Endodermal cell (in vitro differentiated cells): ENCODE measurements around the gene KCNT2. TPM values are rescaled to one million over a fixed set of nuclear protein-coding genes. Genes with fewer than 3 reads are reported as not detected.

Source experiments
- DNase-seq: peaks from one replicate; pipeline ENCODE4 v3.0.0-alpha.2; 2017
- H3K27ac ChIP-seq: 2 replicates; pipeline ENCODE4 v1.5.1; 2013; ENCODE audit warnings: mild to moderate bottlenecking, low read depth, low read length, moderate library complexity
- H3K27me3 ChIP-seq: 2 replicates; pipeline ENCODE4 v1.6.1; 2013; ENCODE audit warnings: mild to moderate bottlenecking, low read length, moderate library complexity; ENCODE audit not compliant: insufficient read depth, control insufficient read depth, poor library complexity, severe bottlenecking
- H3K36me3 ChIP-seq: 2 replicates; pipeline ENCODE4 v1.7.0; 2013; ENCODE audit warnings: mild to moderate bottlenecking, low read length, moderate library complexity; ENCODE audit not compliant: control insufficient read depth, insufficient read depth
- H3K4me1 ChIP-seq: one replicate; pipeline ENCODE4 v1.7.0; 2013; ENCODE audit warnings: low read length; ENCODE audit not compliant: control insufficient read depth, insufficient read depth
- H3K4me3 ChIP-seq: 2 replicates; pipeline ENCODE4 v1.5.1; 2013; ENCODE audit warnings: mild to moderate bottlenecking, low read length, moderate library complexity
- H3K9ac ChIP-seq: 2 replicates; pipeline ENCODE4 v1.6.1; 2013; ENCODE audit warnings: mild to moderate bottlenecking, low read length, moderate library complexity; ENCODE audit not compliant: poor library complexity, severe bottlenecking; ENCODE audit errors: extremely low read depth
- H3K9me3 ChIP-seq: 2 replicates; pipeline ENCODE4 v1.6.1; 2013; ENCODE audit warnings: mild to moderate bottlenecking, low read length, moderate library complexity; ENCODE audit not compliant: control insufficient read depth
- H3K27ac Mint-ChIP-seq: 2 replicates; pipeline ENCODE4 v1.8.0; 2020; ENCODE audit warnings: mixed read lengths
- H3K27me3 Mint-ChIP-seq: 2 replicates; pipeline ENCODE4 v1.8.0; 2021; ENCODE audit warnings: mild to moderate bottlenecking, mixed read lengths; ENCODE audit not compliant: insufficient read depth
- H3K36me3 Mint-ChIP-seq: 2 replicates; pipeline ENCODE4 v1.8.0; 2020; ENCODE audit warnings: low read depth, mixed read lengths
- H3K4me1 Mint-ChIP-seq: 2 replicates; pipeline ENCODE4 v1.8.0; 2020; ENCODE audit warnings: mixed read lengths
- H3K4me3 Mint-ChIP-seq: 2 replicates; pipeline ENCODE4 v1.8.0; 2020; ENCODE audit warnings: mild to moderate bottlenecking, moderate library complexity, mixed read lengths
- H3K9me3 Mint-ChIP-seq: 2 replicates; pipeline ENCODE4 v1.8.0; 2020; ENCODE audit warnings: mild to moderate bottlenecking, mixed read lengths
- WGBS, 2 experiments: methylation state at CpG; one replicate each; pipeline versions ENCODE4 v1.1.5 to v1.1.7; 2013; ENCODE audit warnings: missing lambda C conversion rate in 2 of 2, mixed read lengths in 1 of 2; ENCODE audit not compliant: insufficient coverage in 1 of 2, insufficient read length in 1 of 2; 5-methylcytosine and 5-hydroxymethylcytosine counted together
- total RNA-seq, 2 donors: library from RNA; stranded (reverse); fragmentation: NEBNext Ultra II Directional in 1 of 2; extraction: Animal tissue kit (Norgen Biotek cat#: 25700) in 1 of 2; gene quantifications; 2 replicates in 1 of 2; 3 replicates in 1 of 2; pipeline ENCODE4 v1.2.1, GENCODE V29; 2021
- TF ChIP-seq, protein P1 (sequence below): fragments of 200-600 bp; sonication (generic); conservative IDR thresholded peaks from 2 replicates; pipeline ENCODE4 v1.5.0; 2021; ENCODE audit warnings: antibody characterized with exemption, mild to moderate bottlenecking

KCNT2 gene
- total RNA-seq, 2 donors from 2014 or later: 9.1 to 12.1 TPM

GRCh38 chr1:196324345-196324744 lies 283.9 kb downstream of the KCNT2 start:
- Histone ChIP-seq H3K9me3 (no peaks in the 10 kb centered on the region), H3K27me3 (no peaks in the 10 kb centered on the region), H3K27ac (no peak overlapping the region), H3K4me3 (no peak overlapping the region), H3K36me3 (no peaks in the 10 kb centered on the region), H3K4me1 (no peaks in the 10 kb centered on the region), H3K9ac (no peak overlapping the region)
- Mint-ChIP-seq H3K36me3 (no peaks in the 10 kb centered on the region), H3K27me3 (no peaks in the 10 kb centered on the region), H3K9me3 (no peaks in the 10 kb centered on the region), H3K27ac (no peak overlapping the region), H3K4me1 (no peaks in the 10 kb centered on the region), H3K4me3 (no peak overlapping the region)
- DNase-seq: no peak
- TF ChIP-seq, protein P1, sequence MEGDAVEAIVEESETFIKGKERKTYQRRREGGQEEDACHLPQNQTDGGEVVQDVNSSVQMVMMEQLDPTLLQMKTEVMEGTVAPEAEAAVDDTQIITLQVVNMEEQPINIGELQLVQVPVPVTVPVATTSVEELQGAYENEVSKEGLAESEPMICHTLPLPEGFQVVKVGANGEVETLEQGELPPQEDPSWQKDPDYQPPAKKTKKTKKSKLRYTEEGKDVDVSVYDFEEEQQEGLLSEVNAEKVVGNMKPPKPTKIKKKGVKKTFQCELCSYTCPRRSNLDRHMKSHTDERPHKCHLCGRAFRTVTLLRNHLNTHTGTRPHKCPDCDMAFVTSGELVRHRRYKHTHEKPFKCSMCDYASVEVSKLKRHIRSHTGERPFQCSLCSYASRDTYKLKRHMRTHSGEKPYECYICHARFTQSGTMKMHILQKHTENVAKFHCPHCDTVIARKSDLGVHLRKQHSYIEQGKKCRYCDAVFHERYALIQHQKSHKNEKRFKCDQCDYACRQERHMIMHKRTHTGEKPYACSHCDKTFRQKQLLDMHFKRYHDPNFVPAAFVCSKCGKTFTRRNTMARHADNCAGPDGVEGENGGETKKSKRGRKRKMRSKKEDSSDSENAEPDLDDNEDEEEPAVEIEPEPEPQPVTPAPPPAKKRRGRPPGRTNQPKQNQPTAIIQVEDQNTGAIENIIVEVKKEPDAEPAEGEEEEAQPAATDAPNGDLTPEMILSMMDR: no peak
- 100% methylated on average over 1 of the region's 1 CpG; no CpG with 5 or more reads in 1 of the 2 experiments for WGBS, 2 experiments

GRCh38 chr1:196323869-196324268 lies 284.4 kb downstream of the KCNT2 start:
- no peaks in the 10 kb centered on the region for H3K9me3 Mint-ChIP-seq
- no peak overlapping the region for H3K4me3 Mint-ChIP-seq
- Histone ChIP-seq H3K27me3 (no peaks in the 10 kb centered on the region), H3K27ac (no peak overlapping the region), H3K9ac (no peak overlapping the region), H3K4me1 (no peaks in the 10 kb centered on the region), H3K9me3 (no peaks in the 10 kb centered on the region), H3K4me3 (no peak overlapping the region), H3K36me3 (no peaks in the 10 kb centered on the region)
- 85% methylated on average over 3 of the region's 3 CpGs; no CpG with 5 or more reads in 1 of the 2 experiments for WGBS, 2 experiments
- no peaks in the 10 kb centered on the region for H3K4me1 Mint-ChIP-seq
- no peak overlapping the region for H3K27ac Mint-ChIP-seq
- TF ChIP-seq, protein P1: no peak
- DNase-seq: no peak
- H3K36me3 Mint-ChIP-seq: no peaks in the 10 kb centered on the region
- no peaks in the 10 kb centered on the region for H3K27me3 Mint-ChIP-seq

DNA sequence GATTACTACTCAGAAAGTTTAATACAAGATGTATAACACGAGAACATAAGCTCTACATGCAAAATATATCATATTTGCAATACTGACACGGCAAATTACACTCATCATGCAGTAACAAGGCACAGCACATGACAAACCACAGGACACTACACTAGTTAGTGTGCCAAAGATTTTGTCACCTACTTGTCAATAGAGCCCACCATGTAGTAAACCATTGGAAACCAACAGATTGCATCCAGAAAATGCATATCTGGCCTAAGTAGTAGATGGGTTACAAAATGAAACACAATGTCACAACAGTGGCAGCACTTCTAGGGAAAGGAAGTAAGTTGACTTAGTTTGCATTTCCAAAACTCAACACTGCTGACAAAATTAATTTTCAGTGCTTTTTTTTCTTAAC lies 288.9 kb downstream of the KCNT2 start:
- 88 to 90% methylated on average over 2 of the region's 2 CpGs for WGBS, 2 experiments
- Histone ChIP-seq H3K4me1 (no peaks in the 10 kb centered on the region), H3K9ac (no peak overlapping the region), H3K27me3 (no peaks in the 10 kb centered on the region), H3K27ac (no peak overlapping the region), H3K36me3 (no peaks in the 10 kb centered on the region), H3K9me3 (no peaks in the 10 kb centered on the region), H3K4me3 (no peak overlapping the region)
- no peak for DNase-seq
- no peak overlapping the region for H3K27ac Mint-ChIP-seq
- no peaks in the 10 kb centered on the region for H3K36me3 Mint-ChIP-seq
- no peaks in the 10 kb centered on the region for H3K4me1 Mint-ChIP-seq
- no peaks in the 10 kb centered on the region for H3K27me3 Mint-ChIP-seq
- no peaks in the 10 kb centered on the region for H3K9me3 Mint-ChIP-seq
- H3K4me3 Mint-ChIP-seq: no peak overlapping the region
- TF ChIP-seq, protein P1: no peak
